HepG2 (cell line): Measurements from ENCODE around the gene JMJD6. TPM values are rescaled to one million over a fixed set of nuclear protein-coding genes. Genes with fewer than 3 reads are reported as not detected.

Experiments
- AKAP8 ChIP-seq: sonication (generic); formaldehyde crosslinking; IDR thresholded peaks from 2 replicates; pipeline ENCODE4 v1.5.1; 2020; ENCODE audit warnings: mild to moderate bottlenecking, missing genetic modification reagents
- CHD4 ChIP-seq: fragments of 200-600 bp; sonication (generic); IDR thresholded peaks from 2 replicates; pipeline ENCODE4 v1.7.0; 2017; ENCODE audit warnings: mild to moderate bottlenecking, low read length, borderline replicate concordance
- DRAP1 ChIP-seq: IDR thresholded peaks from 2 replicates; pipeline ENCODE4 v1.6.1; 2016; ENCODE audit warnings: missing genetic modification reagents, missing compliant biosample characterization
- FIP1L1 ChIP-seq: fragments of 200-400 bp; formaldehyde crosslinking; IDR thresholded peaks from 2 replicates; pipeline ENCODE4 v1.6.1; 2018; ENCODE audit warnings: low read depth, mild to moderate bottlenecking, low read length, moderate library complexity, borderline replicate concordance; ENCODE audit not compliant: insufficient read depth
- GATAD2A ChIP-seq: IDR thresholded peaks from 2 replicates; pipeline ENCODE4 v1.6.1; 2016
- HNF4A ChIP-seq: sonication (generic); formaldehyde crosslinking; IDR thresholded peaks from 2 replicates; pipeline ENCODE4 v1.4.0; 2020; ENCODE audit warnings: missing genetic modification reagents
- IKZF1 ChIP-seq: fragments of 450-650 bp; IDR thresholded peaks from 2 replicates; pipeline ENCODE4 v1.7.1; 2016
- KDM1A ChIP-seq: IDR thresholded peaks from 2 replicates; pipeline ENCODE4 v1.6.1; 2016; ENCODE audit warnings: missing compliant biosample characterization
- KDM5B ChIP-seq: sonication (generic); formaldehyde crosslinking; IDR thresholded peaks from 2 replicates; pipeline ENCODE4 v1.4.0; 2020; ENCODE audit warnings: missing genetic modification reagents, mild to moderate bottlenecking, borderline replicate concordance
- NFRKB ChIP-seq: fragments of 450-650 bp; IDR thresholded peaks from 2 replicates; pipeline ENCODE4 v1.6.1; 2017
- RARA ChIP-seq: IDR thresholded peaks from 2 replicates; pipeline ENCODE4 v1.6.1; 2016; ENCODE audit warnings: missing genetic modification reagents, missing compliant biosample characterization
- REL ChIP-seq: sonication (generic); formaldehyde crosslinking; conservative IDR thresholded peaks from 2 replicates; pipeline ENCODE4 v1.8.0; 2022; ENCODE audit warnings: mild to moderate bottlenecking, missing genetic modification reagents, moderate library complexity
- SPEN ChIP-seq: sonication (generic); formaldehyde crosslinking; IDR thresholded peaks from 2 replicates; pipeline ENCODE4 v1.5.1; 2020; ENCODE audit warnings: low read depth, mild to moderate bottlenecking, missing genetic modification reagents
- SRSF9 ChIP-seq: fragments of 200-400 bp; formaldehyde crosslinking; IDR thresholded peaks from 2 replicates; pipeline ENCODE4 v1.6.1; 2018; ENCODE audit warnings: borderline replicate concordance, mild to moderate bottlenecking, low read depth, low read length; ENCODE audit not compliant: insufficient read depth, poor library complexity, severe bottlenecking
- TARDBP ChIP-seq: sonication (generic); formaldehyde crosslinking; IDR thresholded peaks from 2 replicates; pipeline ENCODE4 v1.8.0; 2022; ENCODE audit warnings: mild to moderate bottlenecking, missing genetic modification reagents
- TOE1 ChIP-seq: sonication (generic); formaldehyde crosslinking; IDR thresholded peaks from 2 replicates; pipeline ENCODE4 v1.4.0; 2020; ENCODE audit warnings: mild to moderate bottlenecking, missing genetic modification reagents
- ZFP91 ChIP-seq: sonication (generic); formaldehyde crosslinking; IDR thresholded peaks from 2 replicates; pipeline ENCODE4 v1.9.0; 2022; ENCODE audit warnings: missing genetic modification reagents, mild to moderate bottlenecking, borderline replicate concordance
- ZFX ChIP-seq: sonication (generic); formaldehyde crosslinking; IDR thresholded peaks from 2 replicates; pipeline ENCODE4 v1.4.0; 2020; ENCODE audit warnings: mild to moderate bottlenecking, low read depth, missing genetic modification reagents, moderate library complexity
- ZNF12 ChIP-seq: sonication (generic); formaldehyde crosslinking; IDR thresholded peaks from 2 replicates; pipeline ENCODE4 v1.5.0; 2020; ENCODE audit warnings: missing genetic modification reagents
- ZNF136 ChIP-seq: sonication (generic); formaldehyde crosslinking; IDR thresholded peaks from 2 replicates; pipeline ENCODE4 v1.8.1; 2022; ENCODE audit warnings: low read depth, mild to moderate bottlenecking, moderate library complexity, missing genetic modification reagents
- ZNF24 ChIP-seq: fragments of 450-650 bp; IDR thresholded peaks from 2 replicates; pipeline ENCODE4 v1.6.1; 2017; ENCODE audit warnings: antibody characterized with exemption, mild to moderate bottlenecking
- ZNF251 ChIP-seq: sonication (generic); formaldehyde crosslinking; IDR thresholded peaks from 2 replicates; pipeline ENCODE4 v1.9.0; 2021; ENCODE audit warnings: mild to moderate bottlenecking, missing genetic modification reagents
- ZNF614 ChIP-seq: IDR thresholded peaks from 2 replicates; pipeline ENCODE4 v1.6.1; 2018; ENCODE audit warnings: missing biosample characterization, missing genetic modification reagents, inconsistent platforms, borderline replicate concordance
- ZNF784 ChIP-seq: sonication (generic); formaldehyde crosslinking; IDR thresholded peaks from 2 replicates; pipeline ENCODE4 v1.5.1; 2020; ENCODE audit warnings: missing genetic modification reagents, mild to moderate bottlenecking, borderline replicate concordance
- ZXDC ChIP-seq: sonication (generic); formaldehyde crosslinking; IDR thresholded peaks from 2 replicates; pipeline ENCODE4 v1.5.0; 2020; ENCODE audit warnings: mild to moderate bottlenecking, missing genetic modification reagents
- ZZZ3 ChIP-seq: sonication (generic); formaldehyde crosslinking; IDR thresholded peaks from 2 replicates; pipeline ENCODE4 v1.4.0; 2020; ENCODE audit warnings: missing genetic modification reagents, mild to moderate bottlenecking, borderline replicate concordance
- polyA plus RNA-seq, 8 experiments: library from polyadenylated mRNA; depleted of rRNA in 3 of 8; stranded (reverse) in 7 of 8; unstranded in 1 of 8; fragments of >200 nt; fragmentation: Illumina TruSeq in 4 of 8; extraction: Trizol in 4 of 8; gene quantifications; 2 replicates each; pipeline versions ENCODE4 v1.2.1 to v1.2.3, GENCODE V29; 2011 to 2016; ENCODE audit warnings: low read depth in 4 of 8, missing spikeins in 1 of 8, mixed read lengths in 1 of 8; ENCODE audit not compliant: insufficient read depth in 1 of 8
- total RNA-seq, 5 experiments: library from RNA; depleted of rRNA; stranded (reverse); fragments of >200 nt; fragmentation: Illumina TruSeq; extraction: Trizol; gene quantifications; 2 replicates each; pipeline ENCODE4 v1.2.3, GENCODE V29; 2016; ENCODE audit warnings: low read depth in 1 of 5

Gene JMJD6
- total and polyA plus RNA-seq, 2 of the 13 experiments (the other 11 are each of a cell fraction or from before 2014, with no cell fraction given), result 33.6 to 41.0 TPM

- TF ChIP-seq DRAP1 (CRISPR knock-in tag) (peak; percentile 76; the same call in 1 of the 2 replicates), TARDBP (CRISPR knock-in tag) (peak; percentile 85; the same call in 1 of the 2 replicates), KDM5B (CRISPR knock-in tag) (no peak; the same call in 1 of the 2 replicates), FIP1L1 (no peak), IKZF1 (no peak), ZNF251 (CRISPR knock-in tag) (no peak), REL (CRISPR knock-in tag) (no peak), GATAD2A (CRISPR knock-in tag) (peak; percentile 76), NFRKB (no peak), KDM1A (CRISPR knock-in tag) (no peak), CHD4 (no peak), ZNF136 (CRISPR knock-in tag) (peak; percentile 11; the same call in 1 of the 2 replicates), TOE1 (CRISPR knock-in tag) (0 out of 2 replicates have a peak, but pooled peaks have one; percentile 25), RARA (CRISPR knock-in tag) (peak; percentile 83), ZNF614 (CRISPR knock-in tag) (peak; percentile 91), ZZZ3 (CRISPR knock-in tag) (no peak), ZFP91 (CRISPR knock-in tag) (peak; percentile 60), SRSF9 (no peak), ZXDC (CRISPR knock-in tag) (no peak), HNF4A (peak; percentile 90), AKAP8 (peak; percentile 86; the same call in 1 of the 2 replicates), ZFX (CRISPR knock-in tag) (peak; percentile 57; the same call in 1 of the 2 replicates), SPEN (CRISPR knock-in tag) (peak; percentile 71), ZNF784 (peak; percentile 14; the same call in 1 of the 2 replicates), ZNF24 (0 out of 2 replicates have a peak, but pooled peaks have one; percentile 22), ZNF12 (no peak)
Observed at GRCh38 chr17:76691379-76692191, 34.8 kb downstream of the JMJD6 start (continued).
